Body of pancreas (tissue), 4 donors: ENCODE results near the gene TLN1.

Experiments used
- CTCF ChIP-seq, 7 experiments: fragments of 450-650 bp in 4 of 7; fragments of 200-600 bp in 3 of 7; sonication (generic) in 3 of 7; IDR thresholded peaks; one replicate each; pipeline ENCODE4 v1.5.1; 2016 to 2019; ENCODE audit warnings: antibody characterized with exemption in 7 of 7
- POLR2A ChIP-seq, 3 donors: fragments of 450-650 bp; IDR thresholded peaks; one replicate each; pipeline ENCODE4 v1.6.1; 2016; ENCODE audit warnings: antibody characterized with exemption in 3 of 3, mild to moderate bottlenecking in 2 of 3

GRCh38 chr9:35712762-35713400, 19.1 kb downstream of the TLN1 start:
- TF ChIP-seq CTCF (IDR thresholded peaks at IDR 0.05) (no peak), POLR2A (IDR thresholded peaks at IDR 0.05) (no peak)
